ENCODE results near the gene NLGN3.

DNA sequence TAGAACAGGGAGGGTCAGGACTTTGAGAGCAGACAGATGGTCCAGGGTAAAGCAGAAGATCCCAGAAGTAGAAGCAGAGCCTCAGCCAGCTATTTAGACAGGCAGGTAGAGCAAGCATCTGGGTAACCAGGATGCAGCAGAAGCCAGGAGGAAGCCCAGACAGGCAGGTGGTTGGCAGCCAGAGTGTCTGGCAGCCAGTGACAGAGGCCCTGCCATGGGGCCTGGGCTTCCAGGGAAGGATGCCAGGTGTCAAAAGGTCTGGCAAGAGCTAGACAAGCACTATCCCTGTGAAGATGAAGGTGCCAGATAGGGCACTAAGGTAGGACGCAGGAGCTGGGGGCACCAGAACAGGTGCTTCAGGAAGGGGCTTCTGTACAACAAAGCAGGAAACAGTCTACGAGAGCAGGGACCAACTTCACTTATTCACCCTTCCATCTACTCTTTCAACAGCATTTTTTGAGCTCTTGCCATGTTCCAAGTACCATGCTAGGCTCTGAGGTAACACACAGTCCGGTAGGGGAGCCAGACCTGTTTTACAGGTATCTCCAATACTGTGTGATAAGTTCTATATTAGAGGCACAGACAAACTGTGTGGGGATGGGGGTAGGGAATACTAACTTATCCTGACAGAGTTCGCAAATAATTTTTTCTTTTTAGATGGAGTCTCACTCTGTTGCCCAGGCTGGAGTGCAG is 40.3 kb downstream of the NLGN3 start:
- TF ChIP-seq EZH2 (IDR thresholded peaks at IDR 0.05; ENCODE audit: insufficient read depth, poor library complexity, severe bottlenecking) (no peak), EZH2phosphoT487 (IDR thresholded peaks at IDR 0.05; ENCODE audit: insufficient read depth, low read depth) (no peak)
